WTC11 (cell line): Measurements from ENCODE around the gene HOXB3. TPM values are rescaled to one million over a fixed set of nuclear protein-coding genes. Genes with fewer than 3 reads are reported as not detected.

Experiments
- ATAC-seq: fragments of 200-7000 bp; cut with Tn5 transposase; 2 replicates; pipeline ENCODE4 v1.10.0; 2021; ENCODE audit warnings: mild to moderate bottlenecking, moderate library complexity
- CTCF ChIA-PET: fragments of 300-600 bp; sonication (Branson Sonifier 250); formaldehyde crosslinking; loops from one replicate; lab custom pipeline; 2021; ENCODE audit warnings: antibody characterized with exemption; lab: Charles Lee
- POLR2A ChIA-PET: fragments of 350-600 bp; sonication (Branson Sonifier 250); formaldehyde crosslinking; loops from one replicate; lab custom pipeline; 2021; ENCODE audit warnings: antibody characterized with exemption; lab: Charles Lee
- DNase-seq: peaks from one replicate; pipeline ENCODE4 v3.0.0; 2021; ENCODE audit warnings: low spot score
- H3K27ac Mint-ChIP-seq: 2 replicates; pipeline ENCODE4 v1.8.0; 2021; ENCODE audit warnings: mixed read lengths
- H3K27me3 Mint-ChIP-seq: 2 replicates; pipeline ENCODE4 v1.8.0; 2021; ENCODE audit warnings: low read depth, mild to moderate bottlenecking, moderate library complexity, mixed read lengths
- H3K36me3 Mint-ChIP-seq: 2 replicates; pipeline ENCODE4 v1.8.0; 2021; ENCODE audit warnings: mixed read lengths
- H3K4me1 Mint-ChIP-seq: 2 replicates; pipeline ENCODE4 v1.8.0; 2022; ENCODE audit warnings: mixed read lengths
- H3K4me3 Mint-ChIP-seq: 2 replicates; pipeline ENCODE4 v1.8.0; 2021; ENCODE audit warnings: mild to moderate bottlenecking, moderate library complexity, mixed read lengths
- H3K9me3 Mint-ChIP-seq: 2 replicates; pipeline ENCODE4 v1.8.0; 2021; ENCODE audit warnings: mixed read lengths
- CBFB ChIP-seq: sonication (generic); formaldehyde crosslinking; IDR thresholded peaks from 2 replicates; pipeline ENCODE4 v1.8.1; 2022; ENCODE audit warnings: mild to moderate bottlenecking, low read depth, missing genetic modification reagents
- E2F1 ChIP-seq: sonication (generic); formaldehyde crosslinking; IDR thresholded peaks from 2 replicates; pipeline ENCODE4 v1.8.0; 2022; ENCODE audit warnings: mild to moderate bottlenecking, missing genetic modification reagents
- HMGA2 ChIP-seq: fragments of 250-450 bp; sonication (Bioruptor Pico); IDR thresholded peaks from 2 replicates; pipeline ENCODE4 v1.4.0; 2021; ENCODE audit warnings: mild to moderate bottlenecking, moderate library complexity
- JAZF1 ChIP-seq: fragments of 250-450 bp; sonication (Bioruptor Pico); IDR thresholded peaks from 2 replicates; pipeline ENCODE4 v1.9.0; 2021; ENCODE audit warnings: moderate library complexity, mild to moderate bottlenecking, inconsistent platforms
- JUN ChIP-seq: sonication (generic); formaldehyde crosslinking; IDR thresholded peaks from 2 replicates; pipeline ENCODE4 v1.8.0; 2023; ENCODE audit warnings: mild to moderate bottlenecking, missing genetic modification reagents
- MLX ChIP-seq: sonication (generic); formaldehyde crosslinking; IDR thresholded peaks from 2 replicates; pipeline ENCODE4 v1.8.1; 2023; ENCODE audit warnings: mild to moderate bottlenecking, missing genetic modification reagents, moderate library complexity
- MXD4 ChIP-seq: fragments of 250-450 bp; sonication (Bioruptor Pico); IDR thresholded peaks from 2 replicates; pipeline ENCODE4 v1.8.0; 2021; ENCODE audit warnings: mild to moderate bottlenecking, moderate library complexity, borderline replicate concordance
- NFYB ChIP-seq: sonication (generic); formaldehyde crosslinking; conservative IDR thresholded peaks from 2 replicates; pipeline ENCODE4 v1.8.0; 2022; ENCODE audit warnings: low read depth, missing genetic modification reagents
- PREB ChIP-seq: sonication (generic); formaldehyde crosslinking; IDR thresholded peaks from 2 replicates; pipeline ENCODE4 v1.8.1; 2022; ENCODE audit warnings: mild to moderate bottlenecking, missing genetic modification reagents, moderate library complexity, borderline replicate concordance
- PRRX2 ChIP-seq: fragments of 250-450 bp; sonication (Bioruptor Pico); IDR thresholded peaks from 2 replicates; pipeline ENCODE4 v1.8.0; 2021; ENCODE audit warnings: mild to moderate bottlenecking
- RELA ChIP-seq: sonication (generic); formaldehyde crosslinking; IDR thresholded peaks from 2 replicates; pipeline ENCODE4 v1.8.1; 2022; ENCODE audit warnings: missing genetic modification reagents, mild to moderate bottlenecking, borderline replicate concordance
- TEAD1 ChIP-seq: sonication (generic); formaldehyde crosslinking; IDR thresholded peaks from 2 replicates; pipeline ENCODE4 v1.8.0; 2022; ENCODE audit warnings: mild to moderate bottlenecking, missing genetic modification reagents
- TP53 ChIP-seq: sonication (generic); formaldehyde crosslinking; IDR thresholded peaks from 2 replicates; pipeline ENCODE4 v1.8.1; 2023; ENCODE audit warnings: mild to moderate bottlenecking, missing genetic modification reagents
- ZSCAN18 ChIP-seq: fragments of 250-450 bp; sonication (Bioruptor Pico); IDR thresholded peaks from 2 replicates; pipeline ENCODE4 v2.1.2; 2022; ENCODE audit warnings: mild to moderate bottlenecking, moderate library complexity
- total RNA-seq: library from RNA; stranded (reverse); gene quantifications from 3 replicates; pipeline ENCODE4 v1.2.3, GENCODE V29; 2021
- TF ChIP-seq, protein P1 (sequence below): sonication (generic); formaldehyde crosslinking; IDR thresholded peaks from 2 replicates; pipeline ENCODE4 v1.8.1; 2022; ENCODE audit warnings: missing genetic modification reagents, borderline replicate concordance
- TF ChIP-seq, protein P2 (sequence below): sonication (generic); formaldehyde crosslinking; IDR thresholded peaks from 2 replicates; pipeline ENCODE4 v1.8.1; 2022; ENCODE audit warnings: mild to moderate bottlenecking, moderate library complexity, missing genetic modification reagents
- TF ChIP-seq, protein P3 (sequence below): sonication (generic); formaldehyde crosslinking; conservative IDR thresholded peaks from 2 replicates; pipeline ENCODE4 v1.8.1; 2023; ENCODE audit warnings: mild to moderate bottlenecking, low read depth, missing genetic modification reagents, moderate library complexity
- TF ChIP-seq, protein P4 (sequence below): sonication (generic); formaldehyde crosslinking; IDR thresholded peaks from 2 replicates; pipeline ENCODE4 v1.8.0; 2022; ENCODE audit warnings: missing genetic modification reagents

The HOXB3 gene
- total RNA-seq, 1 experiment from 2014 or later: 0.09 TPM

GRCh38 chr17:48544349-48545021, 45.6 kb downstream of the HOXB3 start (continued):
- TF ChIP-seq JUN (CRISPR knock-in tag) (no peak), NFYB (CRISPR knock-in tag) (no peak), JAZF1 (no peak), ZSCAN18 (no peak), MLX (no peak), RELA (CRISPR knock-in tag) (no peak), TEAD1 (CRISPR knock-in tag) (no peak)
- TF ChIP-seq, protein P1, sequence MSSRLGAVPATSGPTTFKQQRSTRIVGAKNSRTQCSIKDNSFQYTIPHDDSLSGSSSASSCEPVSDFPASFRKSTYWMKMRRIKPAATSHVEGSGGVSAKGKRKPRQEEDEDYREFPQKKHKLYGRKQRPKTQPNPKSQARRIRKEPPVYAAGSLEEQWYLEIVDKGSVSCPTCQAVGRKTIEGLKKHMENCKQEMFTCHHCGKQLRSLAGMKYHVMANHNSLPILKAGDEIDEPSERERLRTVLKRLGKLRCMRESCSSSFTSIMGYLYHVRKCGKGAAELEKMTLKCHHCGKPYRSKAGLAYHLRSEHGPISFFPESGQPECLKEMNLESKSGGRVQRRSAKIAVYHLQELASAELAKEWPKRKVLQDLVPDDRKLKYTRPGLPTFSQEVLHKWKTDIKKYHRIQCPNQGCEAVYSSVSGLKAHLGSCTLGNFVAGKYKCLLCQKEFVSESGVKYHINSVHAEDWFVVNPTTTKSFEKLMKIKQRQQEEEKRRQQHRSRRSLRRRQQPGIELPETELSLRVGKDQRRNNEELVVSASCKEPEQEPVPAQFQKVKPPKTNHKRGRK: no peak

DNA sequence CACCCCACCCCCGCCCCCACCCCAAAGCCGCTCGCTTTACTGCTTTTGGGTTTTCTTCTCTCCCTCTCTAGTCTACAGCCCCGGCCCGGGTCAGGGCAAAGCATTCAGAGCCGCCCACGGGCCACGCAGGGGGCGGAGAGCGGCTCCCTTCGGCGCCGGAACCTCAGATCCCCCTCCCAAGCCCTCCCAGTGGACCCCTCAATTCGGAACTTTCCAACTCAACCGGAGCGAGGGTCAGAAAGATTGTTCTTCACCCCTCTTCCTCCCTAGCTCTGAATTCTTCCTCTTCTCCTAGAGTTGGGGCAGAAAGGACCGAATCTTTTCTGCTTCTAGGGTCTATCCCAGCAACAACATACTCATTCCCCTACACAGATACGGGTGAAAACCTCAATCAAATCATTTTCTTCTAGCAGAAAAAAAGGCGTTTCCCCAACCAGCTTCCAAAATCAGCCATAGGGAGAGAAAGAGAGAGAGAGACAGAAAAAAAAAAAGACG, 46.1 kb downstream of the HOXB3 start:
- TF ChIP-seq, protein P2, sequence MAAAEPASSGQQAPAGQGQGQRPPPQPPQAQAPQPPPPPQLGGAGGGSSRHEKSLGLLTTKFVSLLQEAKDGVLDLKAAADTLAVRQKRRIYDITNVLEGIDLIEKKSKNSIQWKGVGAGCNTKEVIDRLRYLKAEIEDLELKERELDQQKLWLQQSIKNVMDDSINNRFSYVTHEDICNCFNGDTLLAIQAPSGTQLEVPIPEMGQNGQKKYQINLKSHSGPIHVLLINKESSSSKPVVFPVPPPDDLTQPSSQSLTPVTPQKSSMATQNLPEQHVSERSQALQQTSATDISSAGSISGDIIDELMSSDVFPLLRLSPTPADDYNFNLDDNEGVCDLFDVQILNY (CRISPR knock-in tag): no peak
- TF ChIP-seq, protein P3, sequence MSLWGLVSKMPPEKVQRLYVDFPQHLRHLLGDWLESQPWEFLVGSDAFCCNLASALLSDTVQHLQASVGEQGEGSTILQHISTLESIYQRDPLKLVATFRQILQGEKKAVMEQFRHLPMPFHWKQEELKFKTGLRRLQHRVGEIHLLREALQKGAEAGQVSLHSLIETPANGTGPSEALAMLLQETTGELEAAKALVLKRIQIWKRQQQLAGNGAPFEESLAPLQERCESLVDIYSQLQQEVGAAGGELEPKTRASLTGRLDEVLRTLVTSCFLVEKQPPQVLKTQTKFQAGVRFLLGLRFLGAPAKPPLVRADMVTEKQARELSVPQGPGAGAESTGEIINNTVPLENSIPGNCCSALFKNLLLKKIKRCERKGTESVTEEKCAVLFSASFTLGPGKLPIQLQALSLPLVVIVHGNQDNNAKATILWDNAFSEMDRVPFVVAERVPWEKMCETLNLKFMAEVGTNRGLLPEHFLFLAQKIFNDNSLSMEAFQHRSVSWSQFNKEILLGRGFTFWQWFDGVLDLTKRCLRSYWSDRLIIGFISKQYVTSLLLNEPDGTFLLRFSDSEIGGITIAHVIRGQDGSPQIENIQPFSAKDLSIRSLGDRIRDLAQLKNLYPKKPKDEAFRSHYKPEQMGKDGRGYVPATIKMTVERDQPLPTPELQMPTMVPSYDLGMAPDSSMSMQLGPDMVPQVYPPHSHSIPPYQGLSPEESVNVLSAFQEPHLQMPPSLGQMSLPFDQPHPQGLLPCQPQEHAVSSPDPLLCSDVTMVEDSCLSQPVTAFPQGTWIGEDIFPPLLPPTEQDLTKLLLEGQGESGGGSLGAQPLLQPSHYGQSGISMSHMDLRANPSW (CRISPR knock-in tag): no peak
- no peak for TF ChIP-seq E2F1
- TF ChIP-seq MXD4 (CRISPR knock-in tag): no peak
- TF ChIP-seq, protein P4, sequence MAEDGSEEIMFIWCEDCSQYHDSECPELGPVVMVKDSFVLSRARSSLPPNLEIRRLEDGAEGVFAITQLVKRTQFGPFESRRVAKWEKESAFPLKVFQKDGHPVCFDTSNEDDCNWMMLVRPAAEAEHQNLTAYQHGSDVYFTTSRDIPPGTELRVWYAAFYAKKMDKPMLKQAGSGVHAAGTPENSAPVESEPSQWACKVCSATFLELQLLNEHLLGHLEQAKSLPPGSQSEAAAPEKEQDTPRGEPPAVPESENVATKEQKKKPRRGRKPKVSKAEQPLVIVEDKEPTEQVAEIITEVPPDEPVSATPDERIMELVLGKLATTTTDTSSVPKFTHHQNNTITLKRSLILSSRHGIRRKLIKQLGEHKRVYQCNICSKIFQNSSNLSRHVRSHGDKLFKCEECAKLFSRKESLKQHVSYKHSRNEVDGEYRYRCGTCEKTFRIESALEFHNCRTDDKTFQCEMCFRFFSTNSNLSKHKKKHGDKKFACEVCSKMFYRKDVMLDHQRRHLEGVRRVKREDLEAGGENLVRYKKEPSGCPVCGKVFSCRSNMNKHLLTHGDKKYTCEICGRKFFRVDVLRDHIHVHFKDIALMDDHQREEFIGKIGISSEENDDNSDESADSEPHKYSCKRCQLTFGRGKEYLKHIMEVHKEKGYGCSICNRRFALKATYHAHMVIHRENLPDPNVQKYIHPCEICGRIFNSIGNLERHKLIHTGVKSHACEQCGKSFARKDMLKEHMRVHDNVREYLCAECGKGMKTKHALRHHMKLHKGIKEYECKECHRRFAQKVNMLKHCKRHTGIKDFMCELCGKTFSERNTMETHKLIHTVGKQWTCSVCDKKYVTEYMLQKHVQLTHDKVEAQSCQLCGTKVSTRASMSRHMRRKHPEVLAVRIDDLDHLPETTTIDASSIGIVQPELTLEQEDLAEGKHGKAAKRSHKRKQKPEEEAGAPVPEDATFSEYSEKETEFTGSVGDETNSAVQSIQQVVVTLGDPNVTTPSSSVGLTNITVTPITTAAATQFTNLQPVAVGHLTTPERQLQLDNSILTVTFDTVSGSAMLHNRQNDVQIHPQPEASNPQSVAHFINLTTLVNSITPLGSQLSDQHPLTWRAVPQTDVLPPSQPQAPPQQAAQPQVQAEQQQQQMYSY (CRISPR knock-in tag): no peak
- TF ChIP-seq PRRX2 (CRISPR knock-in tag): no peak
- no peak for TF ChIP-seq MLX
- TF ChIP-seq HMGA2 (CRISPR knock-in tag): no peak
- TF ChIP-seq PREB (CRISPR knock-in tag): no peak
- no peak for TF ChIP-seq TP53 (CRISPR knock-in tag)
- no peak for TF ChIP-seq CBFB (CRISPR knock-in tag)
- H3K27ac Mint-ChIP-seq: no peak overlapping the region
- no peaks in the 10 kb centered on the region for H3K9me3 Mint-ChIP-seq
- ATAC-seq: no peak
- CTCF ChIA-PET: interaction anchor here (0.9 kb wide), 1 partner anchor 19 kb away, joined by 3 read pairs; no protein-coding TSS in a partner anchor
- H3K36me3 Mint-ChIP-seq: no peaks in the 10 kb centered on the region
- POLR2A ChIA-PET: no interaction called here
- no peak for DNase-seq
- H3K4me1 Mint-ChIP-seq: peaks cover 73% of the 10 kb centered on the region
- H3K27me3 Mint-ChIP-seq: peaks cover 99% of the 10 kb centered on the region; the same call in 1 of the 2 replicates
- peak overlapping the region; percentile 69 for H3K4me3 Mint-ChIP-seq
